ENCODE measurements around the gene VKORC1.

GRCh38 chr16:31076319-31076718, 18.3 kb downstream of the VKORC1 start:
- no peak for TF ChIP-seq CTCF (IDR thresholded peaks at IDR 0.05 in 4 of 5, conservative IDR thresholded peaks at IDR 0.05 in 1 of 5)
- TF ChIP-seq POLR2A (IDR thresholded peaks at IDR 0.05), result no peak
